ENCODE measurements around the gene LACTBL1.

GRCh38 chr1:22966309-22966708 is 6.4 kb downstream of the LACTBL1 start:
- TF ChIP-seq CTCF (IDR thresholded peaks at IDR 0.05) (no peak), EZH2 (IDR thresholded peaks at IDR 0.05; ENCODE audit: borderline replicate concordance, insufficient read depth, low read depth, low read length, poor library complexity, severe bottlenecking) (no peak)
